ENCODE data around the gene SALL3.

The SALL3 gene

DNA sequence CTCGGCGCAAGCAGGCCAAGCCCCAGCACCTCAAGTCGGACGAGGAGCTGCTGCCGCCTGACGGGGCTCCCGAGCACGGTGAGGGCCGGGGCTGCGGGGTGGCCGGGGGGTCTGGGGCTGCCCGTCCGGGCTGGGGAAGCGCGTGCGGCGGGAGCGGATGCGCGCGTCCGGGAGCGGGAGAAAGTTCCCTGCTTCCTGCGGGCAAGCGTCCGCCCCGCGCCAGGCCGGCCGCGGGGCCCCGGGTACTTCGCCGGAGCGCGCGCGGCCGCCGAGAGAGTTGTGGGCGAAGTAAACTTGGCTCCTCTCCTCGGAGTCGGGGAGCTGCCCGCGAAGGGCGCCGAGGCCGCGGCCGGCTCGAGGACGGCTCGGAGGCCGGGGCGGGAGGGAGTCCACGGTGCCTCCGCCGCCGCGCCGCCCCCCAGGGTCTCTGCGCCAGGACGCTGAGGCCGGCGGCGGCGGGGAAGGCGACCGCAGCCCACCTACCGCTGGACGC lies 707 bp downstream of the SALL3 start:
- DNase-seq (ENCODE audit: low read depth, low spot score), result no peak

DNA sequence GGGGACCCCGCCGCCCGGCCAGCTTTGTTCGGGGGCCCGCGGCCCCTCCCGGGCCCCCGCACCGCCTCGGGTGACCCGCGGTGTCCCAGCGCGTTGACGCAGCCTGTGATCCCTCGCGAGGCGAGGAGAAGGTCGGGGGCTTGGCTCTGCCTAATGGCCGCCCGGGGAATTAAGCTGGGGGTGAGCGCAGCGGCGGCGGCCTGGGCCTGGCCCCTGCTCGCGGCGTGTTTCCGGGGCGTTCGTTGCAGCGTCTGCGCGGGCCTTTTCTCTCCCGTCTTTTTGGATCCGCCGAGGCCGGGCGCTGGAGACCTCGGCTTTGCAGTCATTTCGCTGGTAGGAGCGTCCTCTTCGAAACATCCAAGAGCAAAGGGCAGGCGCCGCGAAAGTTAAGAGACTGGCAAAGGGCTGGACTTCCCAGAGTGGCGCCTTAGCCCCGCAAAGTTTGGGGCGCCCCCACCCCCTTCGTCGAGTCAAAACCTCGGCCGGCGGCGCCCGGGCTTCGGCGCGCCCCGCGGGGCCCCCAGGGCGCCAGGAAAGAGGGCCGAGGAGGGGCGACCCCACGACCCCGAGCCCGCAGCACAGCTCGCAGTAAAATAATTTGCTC lies 1.3 kb downstream of the SALL3 start:
- no peak for DNase-seq (ENCODE audit: low read depth, low spot score)

DNA sequence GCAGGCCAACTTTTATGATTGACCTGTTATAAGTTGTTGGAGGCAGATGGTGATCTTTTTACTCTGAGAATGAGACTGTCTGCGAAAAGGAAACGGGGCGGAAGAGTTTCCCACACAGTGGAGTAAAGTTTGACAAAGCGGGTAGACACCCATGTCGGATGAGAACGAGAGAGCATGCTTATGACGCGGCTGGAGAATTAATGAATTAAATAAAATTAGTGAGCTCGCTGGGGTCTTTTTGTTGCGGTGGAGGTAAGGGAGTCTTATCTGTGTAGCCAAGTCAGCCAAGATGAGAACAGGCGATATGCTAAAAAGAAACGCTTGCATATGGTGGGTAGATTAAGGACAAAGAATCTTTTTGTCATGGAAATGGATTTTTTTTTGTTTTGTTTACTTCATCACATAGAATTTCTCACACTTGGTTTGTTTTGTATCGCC lies 1.8 kb downstream of the SALL3 start:
- DNase-seq (ENCODE audit: low read depth, low spot score), result no peak

DNA sequence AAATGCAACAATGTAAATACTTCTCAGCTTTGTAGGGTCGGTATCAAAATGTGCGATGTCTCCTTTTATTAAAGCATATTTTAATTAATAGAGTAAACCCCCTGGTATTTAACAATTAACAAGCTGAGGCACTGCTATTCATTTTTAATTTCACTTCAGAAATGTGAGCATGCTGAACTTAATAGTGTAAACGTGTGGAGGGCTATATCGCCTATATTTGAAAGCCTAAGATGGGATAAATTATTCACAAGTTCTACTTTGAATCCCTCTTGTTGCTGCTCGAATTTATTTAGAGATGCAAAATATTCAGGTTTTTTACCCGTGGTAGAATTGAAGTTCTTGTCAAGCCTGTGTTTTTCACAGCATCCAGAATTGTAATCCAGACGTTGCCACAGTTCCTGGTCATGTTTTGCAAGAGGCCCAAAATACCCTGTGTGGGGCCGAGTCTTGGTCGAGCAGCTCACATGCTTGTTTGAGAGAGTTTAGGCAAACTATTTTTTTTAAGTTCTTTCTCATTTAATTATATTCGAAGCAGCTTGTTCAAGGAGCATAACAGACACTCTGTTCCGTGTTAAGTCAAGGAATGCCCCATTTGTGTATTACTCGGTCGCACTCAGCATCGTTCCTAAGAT lies 2.5 kb downstream of the SALL3 start:
- DNase-seq (ENCODE audit: low read depth, low spot score), result no peak

DNA sequence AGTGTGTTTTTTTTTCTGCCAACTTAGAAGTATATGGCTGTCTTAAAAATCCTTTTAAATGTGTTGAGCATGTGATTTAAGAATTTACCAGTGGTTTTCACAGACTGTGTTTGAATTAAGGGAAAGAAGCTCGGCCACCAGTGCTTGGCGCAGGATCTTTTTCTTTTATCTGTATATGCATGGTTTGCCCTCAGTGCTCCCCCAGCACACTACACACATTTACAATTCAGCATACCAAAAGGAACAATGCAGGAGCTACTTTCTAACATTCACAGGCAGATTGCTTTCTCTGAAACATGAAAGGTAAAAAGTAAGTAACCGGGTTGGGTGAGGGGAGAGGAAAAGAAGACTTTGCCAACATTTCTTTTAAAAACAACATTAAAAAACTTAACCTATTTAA lies 3.9 kb downstream of the SALL3 start:
- DNase-seq (ENCODE audit: low read depth, low spot score), result no peak

DNA sequence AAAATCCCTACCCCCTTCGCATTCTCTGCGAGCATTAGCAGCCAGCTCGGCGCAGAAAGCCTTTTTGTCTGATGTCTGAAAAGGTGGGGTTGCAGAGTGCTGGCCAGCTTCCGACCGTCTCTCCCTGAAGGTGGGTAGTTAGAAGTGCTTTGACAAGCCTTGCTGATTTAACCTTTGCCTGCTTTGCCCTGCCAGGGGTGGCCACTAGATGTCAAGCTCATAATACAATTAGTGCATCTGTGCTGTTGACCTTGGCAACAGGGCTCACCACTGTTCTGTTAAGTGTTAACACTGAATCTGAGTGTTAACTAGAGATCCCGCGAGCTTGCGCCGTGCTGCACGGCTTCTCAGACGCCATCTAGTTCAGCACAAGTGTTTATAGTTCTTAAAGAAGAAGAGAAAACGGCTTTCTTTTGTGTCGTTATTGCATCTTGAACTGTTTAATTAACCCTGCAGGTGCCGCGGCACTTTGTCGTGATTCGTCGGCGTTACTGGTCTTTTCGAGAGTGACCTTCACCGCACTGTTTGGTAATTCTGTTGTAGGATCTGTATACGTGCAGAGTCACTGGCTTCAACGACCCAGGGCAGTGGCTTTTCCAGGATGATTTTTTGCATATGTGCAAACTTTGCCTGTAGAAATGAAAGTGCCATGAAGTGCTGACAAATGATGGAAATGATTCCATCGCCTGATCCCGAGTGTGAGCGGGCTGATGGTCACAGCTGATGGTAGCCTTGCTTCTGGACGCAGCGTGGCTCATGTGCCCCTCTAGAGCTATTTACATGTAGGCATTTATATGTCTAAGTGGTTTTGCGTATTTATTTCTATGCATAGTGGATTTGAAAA lies 5.5 kb downstream of the SALL3 start:
- DNase-seq (ENCODE audit: low read depth, low spot score), result no peak

DNA sequence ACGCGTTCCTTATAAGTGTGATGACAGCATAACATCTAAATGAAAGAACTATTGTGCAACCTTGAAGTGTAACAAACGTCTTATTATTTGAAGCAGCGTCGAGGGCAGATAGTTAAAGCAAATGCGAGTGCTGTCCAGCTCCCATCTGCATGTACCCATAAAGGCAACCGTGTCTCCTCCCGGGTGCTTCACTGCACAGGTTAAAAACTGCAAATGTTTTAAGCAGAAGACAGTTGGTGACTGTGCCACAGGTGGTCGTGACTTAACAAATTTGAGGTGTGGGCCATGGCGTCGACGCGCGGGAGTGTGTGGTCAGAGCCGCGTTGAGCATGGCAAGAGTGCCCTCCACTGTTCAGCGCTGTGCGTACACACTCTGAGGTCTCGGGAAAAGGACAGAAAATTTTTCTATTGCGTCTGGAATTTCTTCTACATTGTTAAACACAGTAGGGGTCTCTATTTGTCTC lies 6.4 kb downstream of the SALL3 start:
- DNase-seq (ENCODE audit: low read depth, low spot score), result no peak

DNA sequence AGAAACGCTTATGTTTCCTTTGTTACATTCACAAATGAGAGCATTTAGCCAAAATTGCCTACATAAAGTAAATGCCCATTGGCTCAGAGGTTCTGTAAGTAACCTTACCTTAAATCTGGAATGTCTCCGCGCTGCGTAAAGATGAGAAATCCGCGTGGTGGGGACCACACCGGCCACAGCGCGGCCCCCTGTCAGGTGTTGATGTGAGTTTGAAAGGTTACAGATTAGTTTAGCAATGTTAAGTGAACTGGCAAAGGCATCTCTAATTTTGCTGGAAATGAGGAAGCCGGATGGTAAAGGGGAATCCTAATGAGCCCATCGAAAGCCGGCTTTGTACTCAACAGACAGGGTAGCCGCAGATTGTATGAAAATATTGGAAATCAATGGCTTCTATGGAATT lies 11.8 kb downstream of the SALL3 start:
- DNase-seq (ENCODE audit: low read depth, low spot score), result no peak

DNA sequence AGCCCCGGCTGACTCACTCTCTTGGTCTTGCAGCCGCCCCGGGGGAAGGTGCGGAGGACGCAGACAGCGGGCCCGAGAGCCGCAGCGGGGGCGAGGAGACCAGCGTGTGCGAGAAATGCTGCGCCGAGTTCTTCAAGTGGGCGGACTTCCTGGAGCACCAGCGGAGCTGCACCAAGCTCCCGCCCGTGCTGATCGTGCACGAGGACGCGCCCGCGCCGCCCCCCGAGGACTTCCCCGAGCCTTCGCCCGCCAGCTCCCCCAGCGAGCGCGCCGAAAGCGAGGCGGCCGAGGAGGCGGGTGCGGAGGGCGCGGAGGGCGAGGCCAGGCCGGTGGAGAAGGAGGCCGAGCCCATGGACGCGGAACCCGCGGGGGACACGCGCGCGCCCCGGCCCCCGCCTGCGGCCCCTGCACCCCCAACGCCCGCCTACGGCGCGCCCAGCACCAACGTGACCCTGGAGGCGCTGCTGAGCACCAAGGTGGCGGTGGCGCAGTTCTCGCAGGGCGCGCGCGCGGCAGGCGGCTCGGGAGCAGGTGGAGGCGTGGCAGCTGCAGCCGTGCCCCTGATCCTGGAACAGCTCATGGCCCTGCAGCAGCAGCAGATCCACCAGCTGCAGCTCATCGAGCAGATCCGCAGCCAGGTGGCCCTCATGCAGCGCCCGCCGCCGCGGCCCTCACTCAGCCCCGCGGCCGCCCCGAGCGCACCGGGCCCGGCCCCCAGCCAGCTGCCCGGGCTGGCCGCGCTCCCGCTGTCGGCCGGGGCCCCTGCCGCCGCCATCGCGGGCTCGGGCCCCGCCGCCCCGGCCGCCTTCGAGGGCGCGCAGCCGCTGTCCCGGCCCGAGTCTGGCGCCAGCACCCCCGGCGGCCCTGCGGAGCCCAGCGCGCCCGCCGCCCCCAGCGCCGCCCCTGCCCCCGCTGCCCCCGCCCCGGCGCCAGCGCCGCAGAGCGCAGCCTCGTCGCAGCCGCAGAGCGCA lies 12.7 kb downstream of the SALL3 start:
- no peak for DNase-seq (ENCODE audit: low read depth, low spot score)

DNA sequence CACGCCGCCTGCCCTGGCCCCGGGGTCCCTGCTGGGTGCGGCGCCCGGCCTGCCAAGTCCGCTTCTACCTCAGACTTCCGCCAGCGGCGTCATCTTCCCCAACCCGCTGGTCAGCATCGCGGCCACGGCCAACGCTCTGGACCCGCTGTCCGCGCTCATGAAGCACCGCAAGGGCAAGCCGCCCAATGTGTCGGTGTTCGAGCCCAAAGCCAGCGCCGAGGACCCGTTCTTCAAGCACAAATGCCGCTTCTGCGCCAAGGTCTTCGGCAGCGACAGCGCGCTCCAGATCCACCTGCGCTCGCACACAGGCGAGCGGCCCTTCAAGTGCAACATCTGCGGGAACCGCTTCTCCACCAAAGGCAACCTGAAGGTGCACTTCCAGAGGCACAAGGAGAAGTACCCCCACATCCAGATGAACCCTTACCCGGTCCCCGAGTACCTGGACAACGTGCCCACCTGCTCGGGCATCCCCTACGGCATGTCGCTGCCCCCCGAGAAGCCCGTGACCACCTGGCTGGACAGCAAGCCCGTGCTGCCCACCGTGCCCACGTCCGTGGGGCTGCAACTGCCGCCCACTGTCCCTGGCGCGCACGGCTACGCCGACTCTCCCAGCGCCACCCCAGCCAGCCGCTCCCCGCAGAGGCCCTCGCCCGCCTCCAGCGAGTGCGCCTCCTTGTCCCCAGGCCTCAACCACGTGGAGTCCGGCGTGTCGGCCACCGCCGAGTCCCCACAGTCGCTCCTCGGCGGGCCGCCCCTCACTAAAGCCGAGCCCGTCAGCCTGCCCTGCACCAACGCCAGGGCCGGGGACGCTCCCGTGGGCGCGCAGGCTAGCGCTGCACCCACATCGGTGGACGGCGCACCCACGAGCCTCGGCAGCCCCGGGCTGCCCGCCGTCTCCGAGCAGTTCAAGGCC lies 13.7 kb downstream of the SALL3 start:
- no peak for DNase-seq (ENCODE audit: low read depth, low spot score)

DNA sequence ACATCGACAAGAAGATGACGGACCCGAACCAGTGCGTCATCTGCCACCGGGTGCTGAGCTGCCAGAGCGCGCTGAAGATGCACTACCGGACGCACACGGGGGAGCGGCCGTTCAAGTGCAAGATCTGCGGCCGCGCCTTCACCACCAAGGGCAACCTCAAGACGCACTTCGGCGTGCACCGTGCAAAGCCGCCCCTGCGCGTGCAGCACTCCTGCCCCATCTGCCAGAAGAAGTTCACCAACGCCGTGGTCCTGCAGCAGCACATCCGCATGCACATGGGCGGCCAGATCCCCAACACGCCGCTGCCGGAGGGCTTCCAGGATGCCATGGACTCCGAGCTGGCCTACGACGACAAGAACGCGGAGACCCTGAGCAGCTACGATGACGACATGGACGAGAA lies 14.4 kb downstream of the SALL3 start:
- DNase-seq (ENCODE audit: low read depth, low spot score), result no peak

DNA sequence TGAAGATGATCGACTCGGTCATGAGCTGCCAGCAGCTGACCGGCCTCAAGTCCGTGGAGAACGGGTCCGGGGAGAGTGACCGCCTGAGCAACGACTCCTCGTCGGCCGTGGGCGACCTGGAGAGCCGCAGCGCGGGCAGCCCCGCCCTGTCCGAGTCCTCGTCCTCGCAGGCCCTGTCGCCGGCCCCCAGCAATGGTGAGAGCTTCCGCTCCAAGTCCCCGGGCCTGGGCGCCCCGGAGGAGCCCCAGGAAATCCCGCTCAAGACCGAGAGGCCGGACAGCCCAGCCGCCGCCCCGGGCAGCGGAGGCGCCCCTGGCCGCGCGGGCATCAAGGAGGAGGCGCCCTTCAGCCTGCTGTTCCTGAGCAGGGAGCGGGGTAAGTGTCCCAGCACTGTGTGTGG lies 14.9 kb downstream of the SALL3 start:
- DNase-seq (ENCODE audit: low read depth, low spot score), result no peak

DNA sequence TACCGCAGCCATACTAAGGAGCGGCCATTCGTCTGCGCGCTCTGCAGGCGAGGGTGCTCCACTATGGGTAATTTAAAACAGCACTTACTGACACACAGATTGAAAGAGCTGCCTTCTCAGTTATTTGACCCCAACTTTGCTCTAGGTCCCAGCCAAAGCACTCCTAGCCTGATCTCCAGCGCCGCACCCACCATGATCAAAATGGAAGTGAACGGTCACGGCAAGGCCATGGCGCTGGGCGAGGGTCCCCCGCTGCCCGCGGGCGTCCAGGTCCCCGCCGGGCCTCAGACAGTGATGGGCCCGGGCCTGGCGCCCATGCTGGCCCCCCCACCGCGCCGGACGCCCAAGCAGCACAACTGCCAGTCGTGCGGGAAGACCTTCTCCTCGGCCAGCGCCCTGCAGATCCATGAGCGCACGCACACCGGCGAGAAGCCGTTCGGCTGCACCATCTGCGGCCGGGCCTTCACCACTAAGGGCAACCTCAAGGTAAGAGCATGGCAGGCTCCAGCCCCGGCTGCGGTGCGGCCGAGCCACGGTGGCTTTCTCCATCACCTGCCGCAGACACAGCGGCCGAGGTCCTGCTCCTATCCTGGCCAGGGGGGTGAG lies 15.5 kb downstream of the SALL3 start:
- no peak for DNase-seq (ENCODE audit: low read depth, low spot score)

DNA sequence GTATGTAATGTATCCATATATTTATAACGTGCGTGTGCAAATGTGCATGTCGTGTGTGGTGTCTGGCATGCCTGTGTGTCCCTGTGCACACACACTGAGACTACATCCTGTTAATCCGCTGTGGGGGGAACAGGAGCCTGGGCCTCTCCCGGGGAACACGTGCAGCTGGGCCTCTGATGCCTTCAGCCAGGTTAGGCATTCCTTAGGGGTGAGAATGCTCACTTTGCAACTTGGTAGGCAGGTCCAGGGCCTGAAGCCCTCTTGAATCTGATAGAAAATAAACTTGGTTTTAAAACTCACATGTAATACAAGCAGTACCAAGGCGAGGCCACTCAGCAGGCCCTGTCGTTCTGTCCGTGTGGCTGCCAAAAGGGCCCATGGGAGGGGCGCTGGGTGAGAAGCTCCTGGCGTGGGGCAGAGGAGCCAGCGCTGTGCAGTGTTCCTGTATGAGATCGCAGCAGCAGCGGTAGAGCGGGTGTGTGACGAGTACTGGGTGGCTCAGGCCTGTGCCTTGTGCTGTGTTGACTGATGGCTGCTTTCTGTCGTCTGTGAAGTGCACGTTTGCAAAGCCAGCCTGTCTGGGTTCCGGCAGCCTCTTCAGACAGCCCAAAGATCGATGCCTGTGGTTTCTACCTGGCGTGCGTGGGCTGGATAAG lies 16.2 kb downstream of the SALL3 start:
- no peak for DNase-seq (ENCODE audit: low read depth, low spot score)

DNA sequence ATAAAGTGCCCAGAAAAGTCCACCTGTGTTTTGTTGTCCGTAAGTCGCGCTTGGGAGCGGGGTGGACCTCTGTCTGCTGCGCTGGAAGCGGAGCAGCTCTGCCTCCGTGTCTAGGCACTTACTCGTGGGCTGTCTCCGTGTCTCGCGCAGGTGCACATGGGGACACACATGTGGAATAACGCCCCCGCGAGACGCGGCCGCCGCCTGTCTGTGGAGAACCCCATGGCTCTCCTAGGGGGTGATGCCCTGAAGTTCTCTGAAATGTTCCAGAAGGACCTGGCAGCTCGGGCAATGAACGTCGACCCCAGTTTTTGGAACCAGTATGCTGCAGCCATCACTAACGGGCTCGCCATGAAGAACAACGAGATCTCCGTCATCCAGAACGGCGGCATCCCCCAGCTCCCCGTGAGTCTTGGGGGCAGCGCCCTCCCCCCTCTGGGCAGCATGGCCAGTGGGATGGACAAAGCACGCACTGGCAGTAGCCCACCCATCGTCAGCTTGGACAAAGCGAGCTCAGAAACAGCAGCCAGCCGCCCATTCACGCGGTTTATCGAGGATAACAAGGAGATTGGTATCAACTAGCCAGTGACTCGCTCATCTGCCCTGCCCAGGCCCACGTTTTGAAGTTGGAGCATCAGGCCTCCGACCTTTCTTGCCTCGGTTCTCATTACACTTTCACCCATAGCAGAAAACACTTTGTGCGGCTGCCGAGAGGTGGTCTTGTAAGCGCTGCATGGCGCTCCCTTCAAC lies 17.3 kb downstream of the SALL3 start:
- DNase-seq (ENCODE audit: low read depth, low spot score), result no peak

DNA sequence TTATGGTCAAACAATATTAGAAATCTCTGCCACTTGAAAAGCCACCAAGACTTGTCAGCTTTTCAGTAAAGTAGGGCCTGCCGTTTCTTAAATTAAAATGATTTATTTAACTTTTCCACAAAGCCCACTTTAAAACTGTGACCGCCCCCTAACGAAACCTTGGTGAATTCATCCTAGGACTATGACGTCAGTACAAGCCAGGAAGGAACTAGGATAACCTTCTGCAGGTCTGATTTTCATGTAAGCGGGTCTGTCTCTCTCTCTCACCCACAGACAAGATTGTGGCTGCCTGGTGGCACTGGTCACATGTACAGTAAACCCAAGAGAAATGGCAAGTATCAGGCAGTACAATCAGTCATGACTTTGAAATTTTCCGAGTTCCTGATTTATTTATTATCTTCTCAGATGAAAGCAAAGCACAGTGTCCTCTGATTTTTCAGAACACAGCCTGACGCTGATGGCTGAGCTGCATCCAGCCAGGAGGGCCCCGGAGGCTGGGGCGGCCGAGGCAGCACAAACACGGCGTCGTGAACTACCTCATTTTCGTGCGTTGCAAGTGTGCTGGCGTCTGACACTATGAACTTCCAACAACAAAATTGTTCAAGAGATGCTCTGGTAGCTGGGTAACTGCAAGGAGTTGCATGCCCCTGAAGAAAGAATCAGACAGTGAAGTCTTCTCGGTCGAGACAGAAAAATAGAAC lies 18.9 kb downstream of the SALL3 start:
- no peak for DNase-seq (ENCODE audit: low read depth, low spot score)

DNA sequence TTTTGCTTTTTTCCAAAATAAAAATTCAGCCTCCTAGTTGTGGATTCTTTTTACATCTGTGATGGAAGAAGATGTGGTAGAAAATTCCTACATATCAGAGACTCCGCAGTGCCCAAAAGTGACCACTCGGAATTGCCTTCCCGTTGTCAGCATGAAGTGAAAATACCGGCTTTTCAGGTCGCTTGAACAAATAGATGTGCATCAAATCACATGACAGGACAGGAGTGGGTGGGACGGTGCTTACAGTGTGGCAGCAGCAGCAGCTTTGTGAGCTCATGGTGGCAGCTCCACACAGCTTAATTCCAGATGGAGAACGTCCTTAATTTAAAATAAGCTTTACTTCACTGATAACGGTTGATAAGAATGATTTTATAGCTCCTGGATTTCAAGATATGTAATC lies 20.3 kb downstream of the SALL3 start:
- DNase-seq (ENCODE audit: low read depth, low spot score), result no peak

DNA sequence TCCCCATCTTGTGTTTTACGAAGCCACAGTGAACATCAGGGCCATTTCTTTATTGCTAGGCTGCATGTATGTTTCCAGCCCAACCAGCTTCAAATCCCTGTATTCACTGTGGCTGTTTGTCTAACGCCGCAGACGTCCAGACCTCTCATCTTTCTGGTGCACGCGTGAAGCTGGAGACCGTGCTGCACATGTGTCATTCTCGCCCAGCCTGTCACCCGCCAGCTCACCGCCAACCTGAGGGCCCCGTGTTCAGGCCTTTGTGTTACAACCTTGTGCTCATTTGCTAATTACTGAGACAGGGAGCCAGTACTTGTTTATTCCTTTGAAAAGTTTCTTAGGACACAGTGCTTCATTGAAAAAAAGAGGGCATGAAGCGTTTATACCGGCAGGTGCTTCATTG lies 21.4 kb downstream of the SALL3 start:
- DNase-seq (ENCODE audit: low read depth, low spot score), result no peak

Measured in activated CD4-positive, CD25-positive, alpha-beta regulatory T cell treated with anti-CD3 and anti-CD28 coated beads, Interleukin-2, amount 50 U/mL, for 16 hours (primary cell).